H9 (cell line): Measurements from ENCODE around the gene H2BK1. TPM values are rescaled to one million over a fixed set of nuclear protein-coding genes. Genes with fewer than 3 reads are reported as not detected.
A peak's percentile ranks its signal among the peaks of the same experiment; 100 is the strongest.

ENCODE experiments used
- DNase-seq: peaks from one replicate; pipeline ENCODE4 v3.0.0-alpha.2; 2017
- H2AFZ ChIP-seq: one replicate; pipeline ENCODE4 v1.6.1; 2013; ENCODE audit warnings: mild to moderate bottlenecking, low read length, control low read depth, moderate library complexity
- H2AK5ac ChIP-seq: 2 replicates; pipeline ENCODE4 v1.6.1; 2013; ENCODE audit warnings: low read length, control low read depth, mixed read lengths; ENCODE audit not compliant: insufficient read length
- H2BK120ac ChIP-seq: one replicate; pipeline ENCODE4 v1.6.1; 2013; ENCODE audit warnings: low read depth, mild to moderate bottlenecking, low read length, control low read depth, inconsistent platforms; ENCODE audit not compliant: poor library complexity, severe bottlenecking
- H2BK12ac ChIP-seq: 2 replicates; pipeline ENCODE4 v1.6.1; 2013; ENCODE audit warnings: low read length, control low read depth, mixed read lengths, low read depth; ENCODE audit not compliant: insufficient read length
- H2BK15ac ChIP-seq: 2 replicates; pipeline ENCODE4 v1.6.1; 2013; ENCODE audit warnings: low read depth, low read length, control low read depth
- H2BK20ac ChIP-seq: one replicate; pipeline ENCODE4 v1.6.1; 2013; ENCODE audit warnings: low read depth, mild to moderate bottlenecking, low read length, control low read depth, inconsistent platforms; ENCODE audit not compliant: poor library complexity, severe bottlenecking
- H2BK5ac ChIP-seq: 2 replicates; pipeline ENCODE4 v1.6.1; 2013; ENCODE audit warnings: low read length, control low read depth, mixed read lengths; ENCODE audit not compliant: insufficient read length
- H3K14ac ChIP-seq: 2 replicates; pipeline ENCODE4 v1.6.1; 2013; ENCODE audit warnings: low read length, control low read depth; ENCODE audit not compliant: insufficient read depth
- H3K18ac ChIP-seq: 2 replicates; pipeline ENCODE4 v1.6.1; 2013; ENCODE audit warnings: low read depth, mild to moderate bottlenecking, mixed read lengths, low read length, control low read depth; ENCODE audit not compliant: insufficient read length
- H3K23ac ChIP-seq: 2 replicates; pipeline ENCODE4 v1.6.1; 2013; ENCODE audit warnings: low read length, control low read depth, mixed read lengths, low read depth; ENCODE audit not compliant: insufficient read length
- H3K23me2 ChIP-seq: 2 replicates; pipeline ENCODE4 v1.6.1; 2013; ENCODE audit warnings: low read depth, mild to moderate bottlenecking, mixed read lengths, low read length, control low read depth; ENCODE audit not compliant: insufficient read length, poor library complexity, severe bottlenecking
- H3K27ac ChIP-seq: 2 replicates; pipeline ENCODE4 v1.5.1; 2013; ENCODE audit warnings: low read length, control low read depth, mixed read lengths, low read depth; ENCODE audit not compliant: insufficient read length
- H3K27me3 ChIP-seq: 2 replicates; pipeline ENCODE4 v1.6.1; 2013; ENCODE audit warnings: low read length, control low read depth, inconsistent platforms; ENCODE audit not compliant: insufficient read depth
- H3K4ac ChIP-seq: 2 replicates; pipeline ENCODE4 v1.6.1; 2013; ENCODE audit warnings: low read depth, mild to moderate bottlenecking, control low read depth, inconsistent platforms, low read length, moderate library complexity
- H3K4me1 ChIP-seq: 2 replicates; pipeline ENCODE4 v1.6.1; 2013; ENCODE audit warnings: low read length, control low read depth, inconsistent platforms; ENCODE audit not compliant: insufficient read depth
- H3K4me2 ChIP-seq: 2 replicates; pipeline ENCODE4 v1.6.1; 2013; ENCODE audit warnings: low read length, control low read depth, mixed read lengths; ENCODE audit not compliant: insufficient read length, insufficient read depth
- H3K56ac ChIP-seq: 2 replicates; pipeline ENCODE4 v1.6.1; 2013; ENCODE audit warnings: low read depth, mild to moderate bottlenecking, mixed read lengths, low read length, control low read depth; ENCODE audit not compliant: insufficient read length
- H3K79me1 ChIP-seq: 2 replicates; pipeline ENCODE4 v1.6.1; 2013; ENCODE audit warnings: low read depth, mild to moderate bottlenecking, moderate library complexity, low read length, control low read depth, inconsistent platforms; ENCODE audit not compliant: insufficient read depth, poor library complexity, severe bottlenecking
- H3K79me2 ChIP-seq: 2 replicates; pipeline ENCODE4 v1.6.1; 2013; ENCODE audit warnings: low read length, control low read depth, inconsistent platforms; ENCODE audit not compliant: insufficient read depth
- H3K9ac ChIP-seq: 2 replicates; pipeline ENCODE4 v1.6.1; 2013; ENCODE audit warnings: low read length, control low read depth, mixed read lengths; ENCODE audit not compliant: insufficient read length; ENCODE audit errors: extremely low read depth
- H3K9me3 ChIP-seq: one replicate; pipeline ENCODE4 v1.6.1; 2013; ENCODE audit warnings: low read depth, low read length, inconsistent platforms; ENCODE audit not compliant: control insufficient read depth
- H3T11ph ChIP-seq: one replicate; pipeline ENCODE4 v1.6.1; 2013; ENCODE audit warnings: mild to moderate bottlenecking, low read length, control low read depth, inconsistent platforms
- H4K20me1 ChIP-seq: one replicate; pipeline ENCODE4 v1.6.1; 2013; ENCODE audit not compliant: control insufficient read depth, insufficient read length, insufficient read depth
- H4K5ac ChIP-seq: 2 replicates; pipeline ENCODE4 v1.6.1; 2013; ENCODE audit warnings: low read depth, mild to moderate bottlenecking, mixed read lengths, low read length, control low read depth; ENCODE audit not compliant: insufficient read length
- H4K8ac ChIP-seq: replicated peaks from 2 replicates; pipeline ENCODE4 v1.6.1; 2013; ENCODE audit warnings: low read length, control low read depth, mixed read lengths, low read depth; ENCODE audit not compliant: insufficient read length
- H4K91ac ChIP-seq: 2 replicates; pipeline ENCODE4 v1.6.1; 2013; ENCODE audit warnings: low read depth, mild to moderate bottlenecking, moderate library complexity, mixed read lengths, low read length, control low read depth; ENCODE audit not compliant: insufficient read length
- H3K27ac Mint-ChIP-seq, 3 experiments: 2 replicates in 2 of 3; 3 replicates in 1 of 3; pipeline ENCODE4 v1.8.0; 2020 to 2021; ENCODE audit warnings: mixed read lengths in 3 of 3, mild to moderate bottlenecking in 1 of 3, moderate library complexity in 1 of 3
- H3K27me3 Mint-ChIP-seq: 2 replicates; pipeline ENCODE4 v1.8.0; 2021; ENCODE audit warnings: low read depth, mild to moderate bottlenecking, moderate library complexity, mixed read lengths
- H3K36me3 Mint-ChIP-seq, 3 experiments: 2 replicates in 2 of 3; 3 replicates in 1 of 3; pipeline ENCODE4 v1.8.0; 2020 to 2021; ENCODE audit warnings: low read depth in 3 of 3, mixed read lengths in 3 of 3; ENCODE audit not compliant: insufficient read depth in 1 of 3
- H3K4me1 Mint-ChIP-seq, 2 experiments: 2 replicates each; pipeline ENCODE4 v1.8.0; 2020; ENCODE audit warnings: mixed read lengths in 2 of 2
- H3K4me3 Mint-ChIP-seq, 2 experiments: 2 replicates in 1 of 2; 3 replicates in 1 of 2; pipeline ENCODE4 v1.8.0; 2020 to 2021; ENCODE audit warnings: mild to moderate bottlenecking in 2 of 2, mixed read lengths in 2 of 2, moderate library complexity in 1 of 2
- H3K9me3 Mint-ChIP-seq, 2 experiments: 2 replicates in 1 of 2; 3 replicates in 1 of 2; pipeline ENCODE4 v1.8.0; 2020; ENCODE audit warnings: mild to moderate bottlenecking in 2 of 2, mixed read lengths in 2 of 2, moderate library complexity in 1 of 2
- CTCF ChIP-seq: fragments of 200-600 bp; sonication (generic); conservative IDR thresholded peaks from 3 replicates; pipeline ENCODE4 v1.8.0; 2021; ENCODE audit warnings: antibody characterized with exemption, mild to moderate bottlenecking
- WGBS: extraction: QIAGEN DNeasy Blood & Tissue Kit; methylation state at CpG from one replicate; pipeline ENCODE4 v1.1.7; 2013; ENCODE audit warnings: missing lambda C conversion rate, low lambda C conversion rate, mixed read lengths; ENCODE audit not compliant: insufficient read length; ENCODE audit errors: extremely low coverage; 5-methylcytosine and 5-hydroxymethylcytosine counted together
- total RNA-seq: library from RNA; stranded (reverse); gene quantifications from 2 replicates; pipeline ENCODE4 v1.2.1, GENCODE V29; 2021

H2BK1 gene
- total RNA-seq, 1 experiment from 2014 or later, result not detected

DNA sequence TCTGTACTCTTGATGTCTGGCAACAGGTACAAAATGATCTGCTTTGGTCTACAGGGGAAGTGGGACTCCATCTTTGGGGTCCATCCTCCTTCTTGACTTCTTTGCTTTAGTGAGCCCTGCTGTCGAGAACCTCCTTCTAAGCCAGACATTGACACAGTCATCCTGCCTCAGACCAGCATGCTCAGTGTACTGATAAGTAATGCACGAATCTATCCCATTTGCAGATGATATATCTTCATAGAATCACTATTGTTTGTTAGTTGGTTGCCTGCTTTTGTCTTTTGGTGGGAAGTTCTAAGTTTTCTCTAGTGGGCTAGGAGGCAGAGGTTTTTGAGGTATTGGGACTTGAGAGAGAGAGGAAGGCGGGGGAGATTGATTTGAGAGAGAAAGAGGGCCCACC is 8.9 kb downstream of the H2BK1 start:
- no peak overlapping the region for H4K91ac ChIP-seq
- no CpG with 5 or more reads among the region's 3 CpGs for WGBS
- no peak overlapping the region for H2BK5ac ChIP-seq

More for the DNA sequence above, 8.9 kb downstream of the H2BK1 start:
- no peak for TF ChIP-seq CTCF
- Mint-ChIP-seq H3K4me1 (peaks cover 3 to 5% of the 10 kb centered on the region in 2 experiments), H3K9me3 (no peaks in the 10 kb centered on the region), H3K4me3 (no peak overlapping the region), H3K36me3 (no peaks in the 10 kb centered on the region; a peak in 1 of 7 replicates), H3K27ac (no peak overlapping the region), H3K27me3 (peaks cover 45% of the 10 kb centered on the region)
- no peaks in the 10 kb centered on the region for H3K27me3 ChIP-seq
- H2AFZ ChIP-seq, result no peak overlapping the region
- no peak overlapping the region for H4K8ac ChIP-seq
- H3K79me2 ChIP-seq, result no peaks in the 10 kb centered on the region
- no peak overlapping the region for H4K5ac ChIP-seq
- no peak for DNase-seq
- peaks cover 3% of the 10 kb centered on the region for H4K20me1 ChIP-seq
- H3K4me2 ChIP-seq, result no peak overlapping the region
- H2BK12ac ChIP-seq, result no peak overlapping the region
- no peak overlapping the region for H2BK15ac ChIP-seq
- H3K14ac ChIP-seq, result no peak overlapping the region
- no peaks in the 10 kb centered on the region for H3K23me2 ChIP-seq
- H2BK120ac ChIP-seq, result no peak overlapping the region
- H3K79me1 ChIP-seq, result no peaks in the 10 kb centered on the region
- no peak overlapping the region for H3K56ac ChIP-seq
- H2BK20ac ChIP-seq, result no peak overlapping the region
- no peak overlapping the region for H3K27ac ChIP-seq
- peak overlapping the region; percentile 18 for H3K23ac ChIP-seq
- no peak overlapping the region for H3K9ac ChIP-seq
- H3K18ac ChIP-seq, result no peak overlapping the region
- no peak overlapping the region for H2AK5ac ChIP-seq
- H3K4ac ChIP-seq, result no peak overlapping the region
- no peaks in the 10 kb centered on the region; the same call in 1 of the 2 replicates for H3K4me1 ChIP-seq
- no peaks in the 10 kb centered on the region for H3K9me3 ChIP-seq
- H3T11ph ChIP-seq, result no peak overlapping the region
